Pancreas (tissue), 10 donors: ENCODE results near the gene CTNNB1. TPM values are rescaled to one million over a fixed set of nuclear protein-coding genes. Genes with fewer than 3 reads are reported as not detected.

ENCODE experiments used
- ATAC-seq, 4 donors: fragments of 200-7000 bp; cut with Tn5 transposase; one replicate each; pipeline versions ENCODE4 v1.8.0 to v1.9.1; 2020; ENCODE audit warnings: mild to moderate bottlenecking in 4 of 4, moderate library complexity in 4 of 4
- DNase-seq, 6 donors: peaks; one replicate each; pipeline ENCODE4 v3.0.0-alpha.2; 2020
- FAIRE-seq: peaks from 2 replicates; lab custom pipeline; 2012; peaks lifted over from hg19 to GRCh38; lab: Jason Lieb, UNC
- H3K27ac ChIP-seq, 4 donors: fragments of 200-600 bp; sonication (generic); 1 replicate in 3 of 4; 2 replicates in 1 of 4; pipeline versions ENCODE4 v1.5.0 to v1.8.0; 2020
- H3K27me3 ChIP-seq, 4 donors: fragments of 200-600 bp; one replicate each; pipeline ENCODE4 v1.8.0; 2021
- H3K36me3 ChIP-seq, 3 donors: fragments of 200-600 bp; sonication (generic) in 1 of 3; one replicate each; pipeline versions ENCODE4 v1.5.0 to v1.8.0; 2020 to 2021
- H3K4me1 ChIP-seq, 3 donors: fragments of 200-600 bp; one replicate each; pipeline ENCODE4 v1.8.0; 2021
- H3K4me3 ChIP-seq, 4 donors: fragments of 200-600 bp; sonication (generic) in 2 of 4; one replicate each; pipeline versions ENCODE4 v1.5.0 to v1.8.0; 2020 to 2021
- H3K9me3 ChIP-seq, 4 donors: fragments of 200-600 bp; one replicate each; pipeline ENCODE4 v1.8.0; 2021
- WGBS, 2 donors: extraction: QIAGEN DNeasy Blood & Tissue Kit; methylation state at CpG; one replicate each; pipeline ENCODE4 v1.1.7; 2013; 5-methylcytosine and 5-hydroxymethylcytosine counted together
- intact Hi-C, 3 donors: fragments of 100-400 bp; cut with DNase I; formaldehyde crosslinking; loops; one replicate each; pipeline versions ENCODE4 v1.11.1 to v1.14.2; 2022
- polyA plus RNA-seq, 2 donors: library from polyadenylated mRNA; stranded (reverse); fragments of 200-250 nt; gene quantifications; one replicate each; pipeline ENCODE4 v1.2.3, GENCODE V29; 2013
- total RNA-seq, 6 donors: library from RNA; stranded (reverse); fragmentation: NEBNext Ultra II Directional in 4 of 6; extraction: Animal tissue kit (Norgen Biotek cat#: 25700) in 4 of 6; gene quantifications; one replicate each; pipeline versions ENCODE4 v1.2.1 to v1.2.4, GENCODE V29; 2021 to 2023
- TF ChIP-seq, protein P1 (sequence below), 4 donors: fragments of 200-600 bp; sonication (generic) in 3 of 4; IDR thresholded peaks; one replicate each; pipeline versions ENCODE4 v1.5.0 to v1.8.0; 2021; ENCODE audit warnings: antibody characterized with exemption in 4 of 4
- donor health status: healthy with polysubstance abuse.
- donor health status: DM: no; HTN: no; CAD: no; lungs with moderate emphysema.
- donor health status: DM: no; HTN: no; CAD: no.
- donor health status: control.
- donor health status: control.
- donor health status: Bipolar disorder and iron deficiency.
- donor health status: DM: yes; HTN: yes; CAD: no.
- donor health status: DM: no; HTN: no; CAD: no.
- donor health status: DM: no; HTN: no; CAD: no.
- donor health status: DM: yes; HTN: yes; CAD: no.

The CTNNB1 gene
- 100 to 1,000 TPM in 4 of 6 donors, 10 to 100 TPM in 2; 90.1 to 228 (median 126) TPM for total RNA-seq
- 10 to 100 TPM; 51.7 to 79.9 TPM for polyA plus RNA-seq

DNA sequence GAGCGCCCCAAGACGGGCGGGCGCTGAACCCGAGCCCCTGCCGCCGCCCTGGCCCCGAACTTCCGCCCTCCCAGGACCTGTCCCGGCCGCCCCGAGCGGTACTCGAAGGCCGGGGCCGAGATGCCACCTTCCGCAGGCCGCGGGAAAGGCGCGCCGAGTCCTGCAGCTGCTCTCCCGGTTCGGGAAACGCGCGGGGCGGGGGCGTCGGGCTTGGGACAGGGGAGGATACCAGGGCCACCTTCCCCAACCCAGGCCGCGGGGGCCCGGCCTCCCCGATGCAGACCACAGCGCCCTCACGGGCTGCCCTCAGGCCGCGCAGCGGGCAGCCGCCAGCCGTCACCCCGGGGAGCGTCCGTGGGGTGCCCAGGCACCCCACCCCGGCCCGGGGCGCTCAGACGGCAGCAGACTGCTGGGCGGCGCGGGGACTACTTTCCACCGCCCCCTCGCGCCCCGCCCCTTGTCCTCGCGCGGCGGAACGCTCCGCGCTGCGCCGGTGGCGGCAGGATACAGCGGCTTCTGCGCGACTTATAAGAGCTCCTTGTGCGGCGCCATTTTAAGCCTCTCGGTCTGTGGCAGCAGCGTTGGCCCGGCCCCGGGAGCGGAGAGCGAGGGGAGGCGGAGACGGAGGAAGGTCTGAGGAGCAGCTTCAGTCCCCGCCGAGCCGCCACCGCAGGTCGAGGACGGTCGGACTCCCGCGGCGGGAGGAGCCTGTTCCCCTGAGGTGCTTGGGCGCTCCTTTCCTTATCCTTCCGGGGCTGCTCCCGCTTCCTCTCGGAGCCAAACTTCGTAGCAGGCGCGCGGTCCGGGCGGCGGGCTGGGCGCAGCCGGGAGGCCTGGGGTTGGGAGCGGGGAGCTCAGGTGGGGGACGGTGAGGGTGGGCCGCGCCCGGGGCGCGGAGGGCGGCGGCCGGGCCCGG, at the start of gene CTNNB1:
Gene CTNNB1, plus strand, starts transcription at position 556 of the 916 bp plus-strand sequence. CDS start 24,564 bp downstream, outside the sequence.
- Histone ChIP-seq H3K4me3 (peak within 1 kb of the TSS; percentile 58 to 85 (median 77)), H3K36me3 (no peaks in the 10 kb centered on the region), H3K27me3 (no peaks in the 10 kb centered on the region), H3K9me3 (no peaks in the 10 kb centered on the region), H3K27ac (peak within 1 kb of the TSS; percentile 86 to 97 (median 90)), H3K4me1 (peaks cover 13 to 26% (median 14%) of the 10 kb centered on the region in 3 donors)
- ATAC-seq (peak; percentile 89 to 96 (median 94)), DNase-seq (peak; percentile 90 to 97 (median 94)), FAIRE-seq (no peak)
- intact Hi-C loops = no loop called here
- WGBS, 2 donors = 0 to 1% methylated on average over 67 to 112 of the region's 112 CpGs
- TF ChIP-seq, protein P1, sequence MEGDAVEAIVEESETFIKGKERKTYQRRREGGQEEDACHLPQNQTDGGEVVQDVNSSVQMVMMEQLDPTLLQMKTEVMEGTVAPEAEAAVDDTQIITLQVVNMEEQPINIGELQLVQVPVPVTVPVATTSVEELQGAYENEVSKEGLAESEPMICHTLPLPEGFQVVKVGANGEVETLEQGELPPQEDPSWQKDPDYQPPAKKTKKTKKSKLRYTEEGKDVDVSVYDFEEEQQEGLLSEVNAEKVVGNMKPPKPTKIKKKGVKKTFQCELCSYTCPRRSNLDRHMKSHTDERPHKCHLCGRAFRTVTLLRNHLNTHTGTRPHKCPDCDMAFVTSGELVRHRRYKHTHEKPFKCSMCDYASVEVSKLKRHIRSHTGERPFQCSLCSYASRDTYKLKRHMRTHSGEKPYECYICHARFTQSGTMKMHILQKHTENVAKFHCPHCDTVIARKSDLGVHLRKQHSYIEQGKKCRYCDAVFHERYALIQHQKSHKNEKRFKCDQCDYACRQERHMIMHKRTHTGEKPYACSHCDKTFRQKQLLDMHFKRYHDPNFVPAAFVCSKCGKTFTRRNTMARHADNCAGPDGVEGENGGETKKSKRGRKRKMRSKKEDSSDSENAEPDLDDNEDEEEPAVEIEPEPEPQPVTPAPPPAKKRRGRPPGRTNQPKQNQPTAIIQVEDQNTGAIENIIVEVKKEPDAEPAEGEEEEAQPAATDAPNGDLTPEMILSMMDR (IDR thresholded peaks at IDR 0.05) = no peak

DNA sequence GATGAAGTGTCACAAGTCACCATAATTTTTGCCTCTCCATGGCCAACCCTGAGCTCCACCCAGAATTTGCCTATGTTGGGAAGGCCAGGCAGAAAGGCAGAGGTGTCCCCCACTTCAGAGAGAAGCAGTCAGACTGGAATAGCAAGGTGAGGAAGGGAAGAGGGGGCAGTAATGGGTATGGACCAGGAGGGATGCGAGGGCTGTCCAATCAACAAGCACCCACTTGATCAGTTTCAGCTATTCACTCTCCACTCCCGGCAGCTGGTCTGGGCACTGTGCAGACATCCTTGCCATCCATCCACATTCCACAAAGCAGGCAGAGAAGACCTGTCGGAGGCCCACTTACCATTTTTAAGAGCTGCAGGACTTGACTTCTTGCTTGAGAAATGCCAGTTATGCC, 43.5 kb upstream of the CTNNB1 start:
- Histone ChIP-seq H3K4me3 (no peak overlapping the region), H3K4me1 (no peaks in the 10 kb centered on the region), H3K9me3 (no peaks in the 10 kb centered on the region), H3K27ac (no peak overlapping the region), H3K27me3 (no peaks in the 10 kb centered on the region), H3K36me3 (no peaks in the 10 kb centered on the region)
- TF ChIP-seq, protein P1 (IDR thresholded peaks at IDR 0.05) = no peak
- DNase-seq (no peak), ATAC-seq (no peak), FAIRE-seq (no peak)
- 84 to 87% methylated on average over 3 of the region's 3 CpGs for WGBS, 2 donors
- intact Hi-C loops = no loop called here

DNA sequence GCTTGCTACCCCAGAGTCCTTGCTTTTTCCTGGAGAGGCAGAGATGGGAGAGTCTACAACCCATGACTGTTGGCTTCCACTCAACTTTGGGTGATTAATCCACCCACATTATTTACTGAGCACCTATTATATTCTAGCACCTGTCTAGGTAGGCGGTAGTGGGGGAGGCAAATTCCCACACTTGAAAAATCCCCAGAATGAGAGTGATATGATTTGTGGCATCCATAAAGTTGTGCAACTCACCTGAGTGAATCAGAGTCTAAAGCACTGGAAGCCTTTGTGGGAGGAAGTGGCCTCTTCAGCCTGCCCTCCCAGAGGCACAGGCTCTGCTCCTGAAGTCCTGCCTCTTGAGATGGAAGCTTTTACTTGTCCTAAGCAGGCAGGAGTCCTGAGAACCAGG, 40.4 kb upstream of the CTNNB1 start:
- DNase-seq = peak in 2 of 6 donors; percentile 24 to 46

DNA sequence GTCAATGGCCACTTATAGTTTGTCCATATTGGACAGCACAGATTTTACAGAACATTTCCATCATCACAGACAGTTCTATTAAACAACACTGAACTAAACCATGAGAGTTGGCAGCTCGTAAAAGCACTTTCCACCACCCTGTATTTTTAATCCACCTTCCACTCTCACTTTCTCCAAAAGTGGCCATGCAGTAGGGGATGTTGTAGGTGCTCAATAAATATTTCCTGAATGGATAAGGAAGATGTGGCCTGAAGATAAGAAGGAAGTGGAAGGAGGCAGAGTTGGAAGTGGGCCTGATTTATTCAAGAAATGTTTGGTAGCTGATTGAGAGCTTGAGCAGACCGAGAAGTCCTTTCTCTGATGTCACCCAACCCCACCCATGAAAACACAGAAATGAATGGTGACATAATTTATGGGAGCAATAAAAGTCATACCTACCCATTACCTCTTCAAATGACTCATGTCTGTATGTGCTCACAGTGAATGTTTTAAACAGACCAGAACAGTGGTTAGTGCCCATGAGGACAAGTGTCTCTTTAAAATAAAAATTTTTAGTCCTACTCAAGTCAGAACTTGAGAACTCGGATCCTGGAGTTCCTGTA, 39.6 kb upstream of the CTNNB1 start:
- WGBS, 2 donors = 66 to 81% methylated on average over 3 of the region's 3 CpGs
- H3K27me3 ChIP-seq = no peaks in the 10 kb centered on the region
- peak overlapping the region in 3 of 4 donors; percentile 42 to 76 (median 56) for H3K27ac ChIP-seq

More for the DNA sequence above, 40.4 kb upstream of the CTNNB1 start:
- Histone ChIP-seq H3K4me3 (no peak overlapping the region), H3K4me1 (no peaks in the 10 kb centered on the region), H3K36me3 (no peaks in the 10 kb centered on the region), H3K27ac (peak overlapping the region in 3 of 4 donors; percentile 42 to 76 (median 56)), H3K27me3 (no peaks in the 10 kb centered on the region), H3K9me3 (no peaks in the 10 kb centered on the region)
- intact Hi-C loops = no loop called here
- ATAC-seq (peak; percentile 69 to 83 (median 80)), FAIRE-seq (no peak)
- WGBS, 2 donors = 71 to 72% methylated on average over 1 of the region's 1 CpG
- TF ChIP-seq, protein P1 (IDR thresholded peaks at IDR 0.05) = no peak

More for the DNA sequence above, 39.6 kb upstream of the CTNNB1 start:
- no peak for DNase-seq
- Histone ChIP-seq H3K9me3 (no peaks in the 10 kb centered on the region), H3K4me3 (no peak overlapping the region), H3K4me1 (no peaks in the 10 kb centered on the region), H3K36me3 (no peaks in the 10 kb centered on the region)
- FAIRE-seq = no peak
- TF ChIP-seq, protein P1 (IDR thresholded peaks at IDR 0.05) = no peak
- ATAC-seq = peak; percentile 29 to 66 (median 38)
- intact Hi-C loops = no loop called here
